Measurements from ENCODE around the gene RXRA.
A peak's percentile ranks its signal among the peaks of the same experiment; 100 is the strongest.

Gene RXRA

DNA sequence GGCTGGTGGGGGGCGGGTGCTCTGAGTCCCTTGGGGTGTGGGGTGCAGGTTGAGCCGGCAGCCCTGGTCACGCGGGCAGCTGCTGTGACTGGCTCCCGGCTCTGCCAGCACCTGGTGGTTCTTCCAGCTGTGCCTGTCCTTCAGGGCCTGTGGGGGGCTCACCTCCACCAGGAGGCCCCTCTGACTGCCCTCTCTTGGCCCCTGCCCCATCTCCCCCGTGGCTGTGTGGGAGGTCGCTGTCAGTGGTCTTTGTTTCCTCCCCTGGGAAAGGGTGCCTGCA is 3.3 kb downstream of the RXRA start:
- H2BK5ac ChIP-seq (ENCODE audit: low read depth, low read length, poor library complexity) = no peak overlapping the region
- H3K23ac ChIP-seq (ENCODE audit: low read length) = no peak overlapping the region
- H3K27me3 ChIP-seq (ENCODE audit: insufficient read depth, low read length) = no peaks in the 10 kb centered on the region
- H3K18ac ChIP-seq (ENCODE audit: low read length) = peak overlapping the region; percentile 15
- peaks cover 32 to 35% of the 10 kb centered on the region in 2 experiments for H3K4me1 ChIP-seq (ENCODE audit: control insufficient read depth in 1 of 2, insufficient read depth in 2 of 2, low read length in 2 of 2)
- H3K4me3 ChIP-seq (ENCODE audit: low read depth, low read length) = no peak overlapping the region
- H3K4me2 ChIP-seq (ENCODE audit: low read length) = no peak overlapping the region
- peaks cover 21% of the 10 kb centered on the region for H3K79me1 ChIP-seq (ENCODE audit: low read length)
- H3K9ac ChIP-seq (ENCODE audit: low read length) = no peak overlapping the region
- no peak for DNase-seq
- no peak overlapping the region for H2BK120ac ChIP-seq (ENCODE audit: insufficient read depth, low read length, poor library complexity)
- peaks cover 52% of the 10 kb centered on the region for H3K79me2 ChIP-seq (ENCODE audit: control insufficient read depth, insufficient read depth, low read length, poor library complexity)
- H3K27ac ChIP-seq (ENCODE audit: low read depth, low read length) = no peak overlapping the region
- no peaks in the 10 kb centered on the region for H3K36me3 ChIP-seq (ENCODE audit: control insufficient read depth in 1 of 2, insufficient read depth in 2 of 2, low read length in 2 of 2)
- H3K9me3 ChIP-seq (ENCODE audit: insufficient read depth, low read depth, low read length) = peaks cover 2% of the 10 kb centered on the region
- H4K12ac ChIP-seq (ENCODE audit: low read depth, low read length) = no peak overlapping the region
- H2BK12ac ChIP-seq (ENCODE audit: low read length) = no peak overlapping the region
- H2AFZ ChIP-seq (ENCODE audit: insufficient read depth, low read length, poor library complexity) = no peak overlapping the region
- H3K14ac ChIP-seq (ENCODE audit: low read length) = no peak overlapping the region
- peak overlapping the region; percentile 48 for H3K4ac ChIP-seq (ENCODE audit: low read depth, low read length)
- no peak overlapping the region for H4K8ac ChIP-seq (ENCODE audit: low read depth, low read length)
- H4K91ac ChIP-seq (ENCODE audit: low read depth, low read length) = no peak overlapping the region
- WGBS (ENCODE audit: extremely low coverage, insufficient coverage, insufficient read length) = no CpG with 5 or more reads among the region's 7 CpGs
- H2AK5ac ChIP-seq (ENCODE audit: low read length) = no peak overlapping the region

DNA sequence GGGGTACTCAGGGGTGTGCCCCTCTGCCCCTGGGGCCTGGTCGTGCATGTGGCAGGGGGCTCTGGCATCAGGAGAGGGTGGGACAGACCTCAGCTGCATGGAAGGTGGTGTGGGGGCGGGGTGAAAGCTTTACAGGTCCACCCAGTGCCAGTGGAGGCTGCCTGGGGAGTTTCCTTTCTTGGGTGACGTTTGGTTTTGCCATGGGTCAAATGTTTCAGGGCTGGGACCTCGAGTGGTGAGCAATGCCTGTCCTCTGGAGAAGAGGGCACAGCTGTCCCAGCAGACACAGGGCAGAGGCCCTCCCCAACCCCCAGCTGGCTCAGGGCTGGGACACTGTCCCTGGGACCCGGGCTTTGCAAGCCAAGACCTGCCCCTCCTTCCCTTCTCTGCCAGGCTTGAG is 3.6 kb downstream of the RXRA start:
- Histone ChIP-seq H2BK120ac (ENCODE audit: insufficient read depth, low read length, poor library complexity) (no peak overlapping the region), H3K14ac (ENCODE audit: low read length) (no peak overlapping the region), H3K9me3 (ENCODE audit: insufficient read depth, low read depth, low read length) (peaks cover 2% of the 10 kb centered on the region), H2BK12ac (ENCODE audit: low read length) (no peak overlapping the region), H2AK5ac (ENCODE audit: low read length) (no peak overlapping the region), H2BK5ac (ENCODE audit: low read depth, low read length, poor library complexity) (no peak overlapping the region), H2AFZ (ENCODE audit: insufficient read depth, low read length, poor library complexity) (no peak overlapping the region), H4K12ac (ENCODE audit: low read depth, low read length) (no peak overlapping the region), H4K91ac (ENCODE audit: low read depth, low read length) (no peak overlapping the region), H3K9ac (ENCODE audit: low read length) (no peak overlapping the region), H3K4me1 (ENCODE audit: control insufficient read depth in 1 of 2, insufficient read depth in 2 of 2, low read length in 2 of 2) (peaks cover 32 to 35% of the 10 kb centered on the region in 2 experiments), H3K79me2 (ENCODE audit: control insufficient read depth, insufficient read depth, low read length, poor library complexity) (peaks cover 53% of the 10 kb centered on the region), H3K4me2 (ENCODE audit: low read length) (no peak overlapping the region), H3K4me3 (ENCODE audit: low read depth, low read length) (no peak overlapping the region), H3K23ac (ENCODE audit: low read length) (no peak overlapping the region), H4K8ac (ENCODE audit: low read depth, low read length) (no peak overlapping the region), H3K36me3 (ENCODE audit: control insufficient read depth in 1 of 2, insufficient read depth in 2 of 2, low read length in 2 of 2) (no peaks in the 10 kb centered on the region), H3K79me1 (ENCODE audit: low read length) (peaks cover 18% of the 10 kb centered on the region), H3K4ac (ENCODE audit: low read depth, low read length) (peak overlapping the region; percentile 48), H3K27me3 (ENCODE audit: insufficient read depth, low read length) (no peaks in the 10 kb centered on the region), H3K27ac (ENCODE audit: low read depth, low read length) (no peak overlapping the region), H3K18ac (ENCODE audit: low read length) (peak overlapping the region; percentile 15)
- WGBS (ENCODE audit: extremely low coverage, insufficient coverage, insufficient read length) = no CpG with 5 or more reads among the region's 5 CpGs
- no peak for DNase-seq

DNA sequence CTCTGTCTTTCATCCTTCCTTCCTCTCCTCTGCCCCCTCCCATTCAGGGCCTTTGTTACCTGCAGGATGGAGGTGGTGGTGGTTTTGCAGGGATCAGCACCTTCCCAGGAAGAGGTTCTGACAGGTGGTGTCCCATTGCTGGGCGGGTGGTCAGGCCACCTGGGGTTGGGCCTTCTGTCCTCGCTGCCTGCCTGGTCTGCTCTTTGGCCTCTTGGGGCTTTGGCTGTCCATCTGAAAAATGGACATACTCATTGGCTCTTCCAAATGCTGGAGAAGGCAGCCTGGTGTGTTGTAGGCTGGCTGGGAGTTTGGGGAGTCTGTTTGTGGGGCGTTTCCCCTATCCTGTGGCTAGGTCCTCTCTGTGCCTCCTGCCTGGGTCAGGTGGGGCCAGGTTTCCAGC is 4.3 kb downstream of the RXRA start:
- H2BK120ac ChIP-seq (ENCODE audit: insufficient read depth, low read length, poor library complexity) = no peak overlapping the region
- H3K4me1 ChIP-seq (ENCODE audit: control insufficient read depth in 1 of 2, insufficient read depth in 2 of 2, low read length in 2 of 2) = peaks cover 30 to 33% of the 10 kb centered on the region in 2 experiments
- H3K27me3 ChIP-seq (ENCODE audit: insufficient read depth, low read length) = no peaks in the 10 kb centered on the region
- no peaks in the 10 kb centered on the region for H3K36me3 ChIP-seq (ENCODE audit: control insufficient read depth in 1 of 2, insufficient read depth in 2 of 2, low read length in 2 of 2)
- peaks cover 12% of the 10 kb centered on the region for H3K79me1 ChIP-seq (ENCODE audit: low read length)
- no peak overlapping the region for H3K14ac ChIP-seq (ENCODE audit: low read length)
- H3K18ac ChIP-seq (ENCODE audit: low read length) = no peak overlapping the region
- H2AFZ ChIP-seq (ENCODE audit: insufficient read depth, low read length, poor library complexity) = no peak overlapping the region
- no peak overlapping the region for H3K4me2 ChIP-seq (ENCODE audit: low read length)
- no peak overlapping the region for H3K27ac ChIP-seq (ENCODE audit: low read depth, low read length)
- H2BK12ac ChIP-seq (ENCODE audit: low read length) = no peak overlapping the region
- H4K12ac ChIP-seq (ENCODE audit: low read depth, low read length) = no peak overlapping the region
- peak overlapping the region; percentile 48 for H3K4ac ChIP-seq (ENCODE audit: low read depth, low read length)
- H2BK5ac ChIP-seq (ENCODE audit: low read depth, low read length, poor library complexity) = no peak overlapping the region
- no peak overlapping the region for H3K9ac ChIP-seq (ENCODE audit: low read length)
- H4K91ac ChIP-seq (ENCODE audit: low read depth, low read length) = no peak overlapping the region
- no peak overlapping the region for H4K8ac ChIP-seq (ENCODE audit: low read depth, low read length)
- H3K9me3 ChIP-seq (ENCODE audit: insufficient read depth, low read depth, low read length) = peaks cover 1% of the 10 kb centered on the region
- no peak for DNase-seq
- H3K4me3 ChIP-seq (ENCODE audit: low read depth, low read length) = no peak overlapping the region
- H3K23ac ChIP-seq (ENCODE audit: low read length) = no peak overlapping the region
- no CpG with 5 or more reads among the region's 3 CpGs for WGBS (ENCODE audit: extremely low coverage, insufficient coverage, insufficient read length)
- H3K79me2 ChIP-seq (ENCODE audit: control insufficient read depth, insufficient read depth, low read length, poor library complexity) = peaks cover 52% of the 10 kb centered on the region
- H2AK5ac ChIP-seq (ENCODE audit: low read length) = no peak overlapping the region

DNA sequence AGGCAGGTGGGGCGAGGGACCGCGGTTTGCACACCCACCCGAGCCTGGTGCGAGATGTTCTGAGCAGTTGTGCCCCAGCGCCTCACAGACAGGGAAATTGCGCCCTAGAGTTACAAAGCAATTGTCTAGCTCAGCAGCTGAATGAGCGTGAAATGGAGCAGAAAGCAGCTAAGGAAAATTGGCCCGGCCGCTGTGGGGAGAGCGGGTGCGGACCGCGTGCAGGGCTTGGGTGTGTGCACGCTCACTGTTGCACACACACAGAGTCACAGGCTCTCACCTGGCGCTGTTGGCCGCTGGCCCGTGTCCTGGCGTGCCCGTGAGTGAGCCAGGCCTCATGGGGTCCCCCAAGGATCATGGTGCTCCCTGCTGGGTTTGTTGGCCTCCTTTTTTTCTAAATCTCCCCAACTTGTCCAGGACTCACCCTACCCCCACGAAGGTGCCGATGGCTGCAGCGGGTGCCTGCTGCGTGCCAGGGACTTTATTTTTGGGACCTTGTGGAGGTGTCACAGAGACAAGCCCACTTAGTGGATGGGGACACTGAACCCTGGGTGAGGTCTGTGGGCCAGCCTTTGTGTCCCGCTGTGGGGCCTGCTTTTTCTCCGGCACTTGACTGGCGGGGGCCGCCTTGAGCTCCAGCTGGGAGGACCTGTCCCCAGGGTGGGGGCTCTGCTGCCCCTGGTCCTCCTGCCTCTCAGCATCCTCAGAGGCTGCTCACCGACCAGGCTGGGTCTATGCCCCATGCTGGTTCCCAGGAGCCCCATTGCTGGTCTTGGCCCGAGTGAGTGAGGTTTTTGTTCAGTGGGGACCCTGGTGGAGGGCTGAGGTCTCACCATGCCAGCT is 5.2 kb downstream of the RXRA start:
- Histone ChIP-seq H4K8ac (ENCODE audit: low read depth, low read length) (no peak overlapping the region), H2BK120ac (ENCODE audit: insufficient read depth, low read length, poor library complexity) (no peak overlapping the region), H3K9ac (ENCODE audit: low read length) (no peak overlapping the region), H4K91ac (ENCODE audit: low read depth, low read length) (no peak overlapping the region), H4K12ac (ENCODE audit: low read depth, low read length) (no peak overlapping the region), H3K4me1 (ENCODE audit: control insufficient read depth in 1 of 2, insufficient read depth in 2 of 2, low read length in 2 of 2) (peaks cover 30 to 33% of the 10 kb centered on the region in 2 experiments), H3K14ac (ENCODE audit: low read length) (no peak overlapping the region), H3K9me3 (ENCODE audit: insufficient read depth, low read depth, low read length) (no peaks in the 10 kb centered on the region), H3K79me1 (ENCODE audit: low read length) (peaks cover 10% of the 10 kb centered on the region), H3K4me3 (ENCODE audit: low read depth, low read length) (no peak overlapping the region), H3K4me2 (ENCODE audit: low read length) (no peak overlapping the region), H3K4ac (ENCODE audit: low read depth, low read length) (peak overlapping the region; percentile 67), H3K23ac (ENCODE audit: low read length) (no peak overlapping the region), H2BK12ac (ENCODE audit: low read length) (no peak overlapping the region), H3K36me3 (ENCODE audit: control insufficient read depth in 1 of 2, insufficient read depth in 2 of 2, low read length in 2 of 2) (no peaks in the 10 kb centered on the region), H3K27me3 (ENCODE audit: insufficient read depth, low read length) (no peaks in the 10 kb centered on the region), H2AK5ac (ENCODE audit: low read length) (no peak overlapping the region), H2AFZ (ENCODE audit: insufficient read depth, low read length, poor library complexity) (no peak overlapping the region), H3K27ac (ENCODE audit: low read depth, low read length) (no peak overlapping the region), H3K79me2 (ENCODE audit: control insufficient read depth, insufficient read depth, low read length, poor library complexity) (peaks cover 55% of the 10 kb centered on the region), H3K18ac (ENCODE audit: low read length) (no peak overlapping the region), H2BK5ac (ENCODE audit: low read depth, low read length, poor library complexity) (no peak overlapping the region)
- WGBS (ENCODE audit: extremely low coverage, insufficient coverage, insufficient read length) = no CpG with 5 or more reads among the region's 30 CpGs
- DNase-seq = no peak

Measured in trophoblast cell (in vitro differentiated cells and primary cell).